Lower leg skin (tissue), 4 donors: Measurements from ENCODE around the gene IQSEC3. TPM values are rescaled to one million over a fixed set of nuclear protein-coding genes. Genes with fewer than 3 reads are reported as not detected.

Source experiments
- DNase-seq, 2 donors: peaks; one replicate each; pipeline ENCODE4 v3.0.0-alpha.2; 2019; ENCODE audit warnings: low spot score in 2 of 2
- H3K4me3 ChIP-seq: fragments of 200-600 bp; sonication (generic); 2 replicates; pipeline ENCODE4 v1.5.1; 2017; ENCODE audit warnings: mild to moderate bottlenecking, low read depth; ENCODE audit not compliant: poor library complexity, severe bottlenecking
- POLR2A ChIP-seq, 2 donors: fragments of 450-650 bp; IDR thresholded peaks; one replicate each; pipeline ENCODE4 v1.6.1; 2016 to 2017; ENCODE audit warnings: antibody characterized with exemption in 2 of 2, mild to moderate bottlenecking in 1 of 2, moderate library complexity in 1 of 2
- WGBS, 2 donors: methylation state at CpG; one replicate each; pipeline ENCODE4 v1.1.5; 2018; 5-methylcytosine and 5-hydroxymethylcytosine counted together
- intact Hi-C: fragments of 100-400 bp; cut with DNase I; formaldehyde crosslinking; loops from one replicate; pipeline ENCODE4 v1.15.0; 2023; ENCODE audit warnings: low total_unique reads
- total RNA-seq, 4 donors: library from RNA; depleted of rRNA; stranded (reverse); fragments of >200 nt; gene quantifications; one replicate each; pipeline ENCODE4 v1.1.0, GENCODE V29; 2016
- TF ChIP-seq, protein P1 (sequence below), 3 donors: fragments of 450-650 bp; IDR thresholded peaks; one replicate each; pipeline ENCODE4 v1.5.1; 2016; ENCODE audit warnings: antibody characterized with exemption in 3 of 3, mild to moderate bottlenecking in 3 of 3, moderate library complexity in 2 of 3

The IQSEC3 gene
- total RNA-seq, 4 donors from 2014 or later: 0.04 to 0.10 (median 0.05) TPM; not detected in 1

GRCh38 chr12:106118-106591, 39.6 kb downstream of the IQSEC3 start:
- intact Hi-C loops: no loop called here
- no peak overlapping the region for H3K4me3 ChIP-seq
- 71 to 78% methylated on average over 5 of the region's 5 CpGs for WGBS, 2 donors
- TF ChIP-seq, protein P1, sequence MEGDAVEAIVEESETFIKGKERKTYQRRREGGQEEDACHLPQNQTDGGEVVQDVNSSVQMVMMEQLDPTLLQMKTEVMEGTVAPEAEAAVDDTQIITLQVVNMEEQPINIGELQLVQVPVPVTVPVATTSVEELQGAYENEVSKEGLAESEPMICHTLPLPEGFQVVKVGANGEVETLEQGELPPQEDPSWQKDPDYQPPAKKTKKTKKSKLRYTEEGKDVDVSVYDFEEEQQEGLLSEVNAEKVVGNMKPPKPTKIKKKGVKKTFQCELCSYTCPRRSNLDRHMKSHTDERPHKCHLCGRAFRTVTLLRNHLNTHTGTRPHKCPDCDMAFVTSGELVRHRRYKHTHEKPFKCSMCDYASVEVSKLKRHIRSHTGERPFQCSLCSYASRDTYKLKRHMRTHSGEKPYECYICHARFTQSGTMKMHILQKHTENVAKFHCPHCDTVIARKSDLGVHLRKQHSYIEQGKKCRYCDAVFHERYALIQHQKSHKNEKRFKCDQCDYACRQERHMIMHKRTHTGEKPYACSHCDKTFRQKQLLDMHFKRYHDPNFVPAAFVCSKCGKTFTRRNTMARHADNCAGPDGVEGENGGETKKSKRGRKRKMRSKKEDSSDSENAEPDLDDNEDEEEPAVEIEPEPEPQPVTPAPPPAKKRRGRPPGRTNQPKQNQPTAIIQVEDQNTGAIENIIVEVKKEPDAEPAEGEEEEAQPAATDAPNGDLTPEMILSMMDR (IDR thresholded peaks at IDR 0.05): no peak
- no peak for TF ChIP-seq POLR2A (IDR thresholded peaks at IDR 0.05)
- DNase-seq: no peak

DNA sequence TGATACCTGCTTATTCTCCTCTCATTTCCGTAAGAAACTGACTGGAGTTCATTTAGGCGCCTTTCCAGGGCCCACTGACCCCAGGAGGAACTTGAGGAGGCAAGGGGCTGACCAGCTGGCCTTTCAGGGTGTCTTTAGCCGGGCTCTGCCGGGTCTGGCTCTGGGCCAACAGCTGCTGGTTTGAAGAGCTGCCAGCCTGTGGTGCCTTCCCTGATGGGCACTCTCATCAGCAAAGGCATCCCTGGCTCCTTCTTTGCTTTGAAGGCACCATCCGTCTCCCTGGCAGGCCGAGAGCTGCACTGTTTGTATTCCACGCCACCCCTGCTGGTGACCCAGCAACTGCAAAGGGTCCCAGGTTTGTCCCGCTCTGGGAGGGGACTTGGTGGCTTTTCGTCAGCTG, 42.0 kb downstream of the IQSEC3 start:
- no peak for DNase-seq
- no peak overlapping the region for H3K4me3 ChIP-seq
- 45 to 62% methylated on average over 9 of the region's 9 CpGs for WGBS, 2 donors
- intact Hi-C loops: no loop called here
- TF ChIP-seq, protein P1 (IDR thresholded peaks at IDR 0.05): no peak
- TF ChIP-seq POLR2A (IDR thresholded peaks at IDR 0.05): no peak

- TF ChIP-seq, protein P1 (IDR thresholded peaks at IDR 0.05): no peak
- no peak for TF ChIP-seq POLR2A (IDR thresholded peaks at IDR 0.05)
- no peak overlapping the region for H3K4me3 ChIP-seq
- intact Hi-C loops: no loop called here
Observed at GRCh38 chr12:109446-109845, 42.9 kb downstream of the IQSEC3 start.

DNA sequence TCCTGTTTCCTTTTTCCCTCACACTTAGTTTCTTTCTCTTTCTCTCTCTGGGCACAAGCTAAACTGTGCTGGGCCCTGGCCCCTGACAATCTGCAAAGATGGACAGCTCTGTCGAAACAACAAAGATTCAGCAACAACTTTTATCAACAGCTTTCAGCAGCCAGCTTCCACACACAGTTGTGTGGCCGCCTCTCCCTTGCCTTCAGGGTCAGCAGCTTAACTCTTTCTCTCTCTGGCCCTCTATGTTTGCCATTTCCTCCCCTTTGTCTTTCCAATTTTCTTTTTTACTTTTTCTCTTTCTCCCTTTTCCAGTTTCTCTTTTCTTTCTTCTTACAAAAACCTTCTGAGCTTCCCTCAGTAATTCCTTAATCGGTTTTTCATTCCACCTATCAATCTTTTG, 43.3 kb downstream of the IQSEC3 start:
- TF ChIP-seq, protein P1 (IDR thresholded peaks at IDR 0.05): no peak
- no peak for TF ChIP-seq POLR2A (IDR thresholded peaks at IDR 0.05)
- intact Hi-C loops: no loop called here
- no peak for DNase-seq
- no peak overlapping the region for H3K4me3 ChIP-seq
- WGBS, 2 donors: 60 to 70% methylated on average over 3 of the region's 3 CpGs

More at GRCh38 chr12:109446-109845, 42.9 kb downstream of the IQSEC3 start:
- DNase-seq: no peak
- WGBS, 2 donors: 52 to 61% methylated on average over 6 of the region's 6 CpGs

DNA sequence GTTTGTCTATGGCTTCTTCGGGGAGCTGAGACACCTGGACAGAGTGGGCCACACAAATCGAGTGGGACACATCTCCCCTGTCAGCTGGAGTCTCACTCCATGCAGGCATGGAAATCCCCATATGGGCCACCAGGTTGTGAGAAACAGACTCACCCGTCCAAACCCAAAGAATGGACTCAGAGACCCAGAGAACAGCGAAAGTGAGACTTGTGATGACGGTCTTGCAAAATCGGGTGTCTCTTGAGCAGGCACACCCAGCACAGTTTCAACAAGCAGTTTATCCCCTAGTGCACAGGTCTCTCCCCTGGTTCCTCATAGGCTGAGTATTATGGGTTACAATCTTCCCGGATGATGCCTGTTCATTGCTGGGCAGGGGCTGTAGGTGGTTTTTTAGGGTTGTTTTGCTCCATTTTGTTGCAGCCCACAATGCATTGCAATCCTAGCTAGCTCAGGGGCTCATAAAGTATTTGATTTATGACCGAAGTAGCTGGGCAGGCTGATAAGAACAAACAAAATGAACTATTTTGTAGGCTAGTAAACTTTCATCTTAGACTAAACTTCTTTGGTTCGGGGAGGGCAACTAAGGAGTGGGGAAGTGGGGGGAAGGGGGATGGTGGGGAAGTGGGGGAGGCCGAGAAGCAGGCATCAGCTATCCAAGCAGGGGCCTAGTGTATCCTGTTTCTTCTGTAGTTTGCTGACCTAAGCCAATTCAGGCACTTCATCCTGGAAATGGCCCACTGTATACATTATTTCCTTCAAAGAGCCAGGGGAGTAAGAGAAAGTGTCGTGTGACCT, 45.3 kb downstream of the IQSEC3 start:
- WGBS, 2 donors: 63 to 74% methylated on average over 11 of the region's 11 CpGs
- intact Hi-C loops: no loop called here
- no peak overlapping the region for H3K4me3 ChIP-seq
- DNase-seq: no peak
- no peak for TF ChIP-seq POLR2A (IDR thresholded peaks at IDR 0.05)
- TF ChIP-seq, protein P1 (IDR thresholded peaks at IDR 0.05): no peak
